Gastrocnemius medialis (tissue), 4 donors: ENCODE measurements around the gene KPNA3.

Source experiments
- CTCF ChIP-seq, 5 experiments: fragments of 450-650 bp in 3 of 5; fragments of 200-600 bp in 2 of 5; sonication (generic) in 2 of 5; IDR thresholded peaks in 4 of 5; conservative IDR thresholded peaks in 1 of 5; 1 replicate in 4 of 5; 2 replicates in 1 of 5; pipeline ENCODE4 v1.5.1; 2016 to 2019; ENCODE audit warnings: antibody characterized with exemption in 5 of 5, mild to moderate bottlenecking in 3 of 5, moderate library complexity in 3 of 5
- POLR2A ChIP-seq, 2 donors: fragments of 450-650 bp; IDR thresholded peaks; one replicate each; pipeline ENCODE4 v1.6.1; 2017; ENCODE audit warnings: antibody characterized with exemption in 2 of 2, mild to moderate bottlenecking in 2 of 2, moderate library complexity in 2 of 2

- TF ChIP-seq CTCF (IDR thresholded peaks at IDR 0.05 in 4 of 5, conservative IDR thresholded peaks at IDR 0.05 in 1 of 5) (no peak), POLR2A (IDR thresholded peaks at IDR 0.05) (no peak)
These were observed 48.2 kb upstream of the KPNA3 start for GRCh38 chr13:49840675-49841074.
